Loucy (cell line): ENCODE data around the gene CIROP.

Experiments used
- H2AFZ ChIP-seq: fragments of 200-600 bp; sonication (generic); 2 replicates; pipeline ENCODE4 v1.6.0; 2016; ENCODE audit warnings: antibody characterized with exemption, mild to moderate bottlenecking, low read length, moderate library complexity
- H3F3A ChIP-seq: fragments of 200-600 bp; 2 replicates; pipeline ENCODE4 v1.6.0; 2016; ENCODE audit warnings: antibody characterized with exemption, low read depth, mild to moderate bottlenecking
- H3K27me3 ChIP-seq: fragments of 200-600 bp; sonication (generic); 2 replicates; pipeline ENCODE4 v1.6.1; 2014; ENCODE audit warnings: low read length, mild to moderate bottlenecking; ENCODE audit not compliant: insufficient read depth, poor library complexity, severe bottlenecking
- H3K36me3 ChIP-seq: fragments of 200-600 bp; sonication (generic); 2 replicates; pipeline ENCODE4 v1.6.1; 2016; ENCODE audit warnings: low read length; ENCODE audit not compliant: insufficient read depth
- H3K4me1 ChIP-seq: fragments of 200-600 bp; sonication (generic); 2 replicates; pipeline ENCODE4 v1.5.1; 2014; ENCODE audit warnings: low read length, mild to moderate bottlenecking; ENCODE audit not compliant: insufficient read depth, poor library complexity, severe bottlenecking
- H3K4me2 ChIP-seq: fragments of 200-600 bp; sonication (generic); 2 replicates; pipeline ENCODE4 v1.6.0; 2014; ENCODE audit warnings: antibody characterized with exemption, low read length, low read depth, mild to moderate bottlenecking; ENCODE audit not compliant: poor library complexity, severe bottlenecking
- H3K4me3 ChIP-seq: fragments of 200-600 bp; sonication (generic); 2 replicates; pipeline ENCODE4 v1.5.1; 2014; ENCODE audit warnings: low read length, mild to moderate bottlenecking, mixed read lengths; ENCODE audit not compliant: poor library complexity, severe bottlenecking
- H3K79me2 ChIP-seq: fragments of 200-600 bp; sonication (generic); 2 replicates; pipeline ENCODE4 v1.6.1; 2014; ENCODE audit warnings: low read length; ENCODE audit not compliant: insufficient read depth
- H3K9ac ChIP-seq: fragments of 200-600 bp; sonication (generic); 2 replicates; pipeline ENCODE4 v1.6.0; 2014; ENCODE audit warnings: mild to moderate bottlenecking, low read depth, low read length, moderate library complexity; ENCODE audit not compliant: poor library complexity, severe bottlenecking
- H3K9me2 ChIP-seq: fragments of 200-600 bp; sonication (generic); replicated peaks from 2 replicates; pipeline ENCODE4 v1.6.1; 2016; ENCODE audit warnings: low read depth, low read length, mixed read lengths
- H3K9me3 ChIP-seq: fragments of 200-600 bp; sonication (generic); 2 replicates; pipeline ENCODE4 v1.6.1; 2014; ENCODE audit warnings: mild to moderate bottlenecking, antibody characterized with exemption, low read length, low read depth; ENCODE audit not compliant: insufficient read depth
- H4K20me1 ChIP-seq: fragments of 200-600 bp; sonication (generic); 2 replicates; pipeline ENCODE4 v1.6.0; 2014; ENCODE audit warnings: antibody characterized with exemption, low read length, mild to moderate bottlenecking; ENCODE audit not compliant: insufficient read depth, poor library complexity, severe bottlenecking
- CTCF ChIP-seq: fragments of 200-600 bp; sonication (generic); conservative IDR thresholded peaks from 2 replicates; pipeline ENCODE4 v1.5.1; 2014; ENCODE audit warnings: mild to moderate bottlenecking, antibody characterized with exemption, low read length
- EZH2phosphoT487 ChIP-seq: fragments of 200-600 bp; IDR thresholded peaks from 2 replicates; pipeline ENCODE4 v1.6.1; 2018; ENCODE audit warnings: antibody characterized with exemption, mild to moderate bottlenecking, moderate library complexity, borderline replicate concordance

Gene CIROP

GRCh38 chr14:23093526-23093925 is 11.3 kb downstream of the CIROP start:
- H3K9me3 ChIP-seq, result no peaks in the 10 kb centered on the region
- peak overlapping the region; percentile 85 for H3K9ac ChIP-seq
- no peaks in the 10 kb centered on the region for H3K9me2 ChIP-seq
- no peak overlapping the region for H2AFZ ChIP-seq
- H3F3A ChIP-seq, result no peaks in the 10 kb centered on the region
- H3K4me2 ChIP-seq, result peak overlapping the region; percentile 86
- H3K4me1 ChIP-seq, result peaks cover 37% of the 10 kb centered on the region
- TF ChIP-seq EZH2phosphoT487, result no peak
- no peak for TF ChIP-seq CTCF
- H4K20me1 ChIP-seq, result peaks cover 48% of the 10 kb centered on the region
- no peaks in the 10 kb centered on the region for H3K27me3 ChIP-seq
- peak overlapping the region; percentile 87 for H3K4me3 ChIP-seq
- H3K36me3 ChIP-seq, result peaks cover 38% of the 10 kb centered on the region
- H3K79me2 ChIP-seq, result peaks cover 85% of the 10 kb centered on the region

- Histone ChIP-seq H3K4me3 (peak overlapping the region; percentile 87), H3K4me1 (peaks cover 39% of the 10 kb centered on the region), H2AFZ (no peak overlapping the region), H3K9me2 (no peaks in the 10 kb centered on the region), H4K20me1 (peaks cover 43% of the 10 kb centered on the region), H3F3A (no peaks in the 10 kb centered on the region), H3K9me3 (no peaks in the 10 kb centered on the region), H3K79me2 (peaks cover 80% of the 10 kb centered on the region), H3K36me3 (peaks cover 42% of the 10 kb centered on the region), H3K27me3 (no peaks in the 10 kb centered on the region), H3K9ac (peak overlapping the region; percentile 85), H3K4me2 (peak overlapping the region; percentile 86)
- no peak for TF ChIP-seq EZH2phosphoT487
- TF ChIP-seq CTCF, result no peak
These were observed 11.7 kb downstream of the CIROP start for GRCh38 chr14:23093104-23093503.

- H3K4me2 ChIP-seq, result peak overlapping the region; percentile 86
- H3K27me3 ChIP-seq, result no peaks in the 10 kb centered on the region
- peak overlapping the region; percentile 85 for H3K9ac ChIP-seq
- H3K9me3 ChIP-seq, result no peaks in the 10 kb centered on the region
- no peaks in the 10 kb centered on the region for H3K9me2 ChIP-seq
- H3K4me3 ChIP-seq, result peak overlapping the region; percentile 87
- H3K36me3 ChIP-seq, result peaks cover 58% of the 10 kb centered on the region
- H4K20me1 ChIP-seq, result peaks cover 38% of the 10 kb centered on the region
- no peak overlapping the region for H2AFZ ChIP-seq
- no peak for TF ChIP-seq CTCF
- no peak for TF ChIP-seq EZH2phosphoT487
- peaks cover 32% of the 10 kb centered on the region for H3K4me1 ChIP-seq
- H3F3A ChIP-seq, result no peaks in the 10 kb centered on the region
- H3K79me2 ChIP-seq, result peaks cover 68% of the 10 kb centered on the region
These were observed 13.2 kb downstream of the CIROP start for GRCh38 chr14:23091294-23092225.
